Heart left ventricle (tissue), 16 donors: Measurements from ENCODE around the gene GNAT1. TPM values are rescaled to one million over a fixed set of nuclear protein-coding genes. Genes with fewer than 3 reads are reported as not detected.
"Not testable (repeated sequence)": the region's sequence is repeated elsewhere in the genome, so short reads cannot be mapped to it uniquely, and the experiment has no call there.

Experiments used
- ATAC-seq, 4 donors: fragments of 200-7000 bp; cut with Tn5 transposase; one replicate each; pipeline ENCODE4 v1.9.1; 2020 to 2022; ENCODE audit warnings: moderate library complexity in 4 of 4, mild to moderate bottlenecking in 3 of 4, moderate number of reproducible peaks in 1 of 4
- DNase-seq, 5 donors: peaks; one replicate each; pipeline ENCODE4 v3.0.0-alpha.2; 2020
- H3K27ac ChIP-seq, 12 donors: fragments of 200-600 bp; sonication (generic) in 4 of 12; one replicate each; pipeline versions ENCODE4 v1.5.0 to v1.8.0; 2016 to 2022; ENCODE audit warnings: mild to moderate bottlenecking in 2 of 12
- H3K27me3 ChIP-seq, 9 donors: fragments of 200-600 bp; sonication (generic) in 2 of 9; one replicate each; pipeline versions ENCODE4 v1.5.1 to v1.8.0; 2016 to 2022; ENCODE audit warnings: mild to moderate bottlenecking in 3 of 9
- H3K36me3 ChIP-seq, 9 donors: fragments of 200-600 bp; sonication (generic) in 2 of 9; one replicate each; pipeline versions ENCODE4 v1.5.0 to v1.8.0; 2018 to 2022; ENCODE audit warnings: mild to moderate bottlenecking in 2 of 9
- H3K4me1 ChIP-seq, 12 donors: fragments of 200-600 bp; sonication (generic) in 4 of 12; one replicate each; pipeline versions ENCODE4 v1.5.0 to v1.8.0; 2016 to 2022; ENCODE audit warnings: mild to moderate bottlenecking in 3 of 12
- H3K4me3 ChIP-seq, 12 donors: fragments of 200-600 bp; sonication (generic) in 4 of 12; one replicate each; pipeline versions ENCODE4 v1.5.0 to v1.8.0; 2017 to 2022; ENCODE audit warnings: mild to moderate bottlenecking in 9 of 12, moderate library complexity in 4 of 12
- H3K9me3 ChIP-seq, 12 donors: fragments of 200-600 bp; sonication (generic) in 4 of 12; one replicate each; pipeline versions ENCODE4 v1.5.0 to v1.8.0; 2016 to 2022; ENCODE audit warnings: mild to moderate bottlenecking in 1 of 12
- POLR2A ChIP-seq, 2 donors: fragments of 450-650 bp; IDR thresholded peaks; one replicate each; pipeline ENCODE4 v1.6.1; 2017; ENCODE audit warnings: antibody characterized with exemption in 2 of 2, mild to moderate bottlenecking in 2 of 2, moderate library complexity in 2 of 2
- WGBS, 4 donors: extraction: QIAGEN DNeasy Blood & Tissue Kit in 2 of 4; methylation state at CpG; one replicate each; pipeline versions ENCODE4 v1.1.5 to v1.1.7; 2013 to 2018; 5-methylcytosine and 5-hydroxymethylcytosine counted together
- intact Hi-C, 10 donors: fragments of 100-400 bp; cut with DNase I; formaldehyde crosslinking; loops; one replicate each; pipeline versions ENCODE4 v1.11.1 to v1.14.2; 2022
- polyA plus RNA-seq, 2 donors: library from polyadenylated mRNA; stranded (reverse); fragments of 200-250 nt; gene quantifications; one replicate each; pipeline ENCODE4 v1.2.3, GENCODE V29; 2013
- total RNA-seq, 9 donors: library from RNA; depleted of rRNA in 2 of 9; stranded (reverse); fragments of >200 nt in 2 of 9; fragmentation: NEBNext Ultra II Directional in 3 of 9; extraction: Animal tissue kit (Norgen Biotek cat#: 25700) in 3 of 9; gene quantifications; one replicate each; pipeline versions ENCODE4 v1.1.0 to v1.2.4, GENCODE V29; 2016 to 2023
- TF ChIP-seq, protein P1 (sequence below), 12 donors: fragments of 200-600 bp; sonication (generic) in 4 of 12; IDR thresholded peaks; one replicate each; pipeline versions ENCODE4 v1.5.0 to v1.8.0; 2018 to 2022; ENCODE audit warnings: antibody characterized with exemption in 12 of 12, mild to moderate bottlenecking in 5 of 12
- donor health status: ischemic (EF 13 %, LVEDD 7.1; RV severe dilation, severe dysfunction).
- donor health status: healthy with polysubstance abuse.
- donor health status: DM: no; HTN: yes; CAD: no.
- donor health status: DM: no; HTN: no; CAD: no.
- donor health status: ischemic (EF 25% LVEDD 6.9; RV normal size, moderate dysfunction).
- donor health status: ischemic (EF 25% LVEDD 5.7; RV mildly dilated, moderate dysfunction).
- donor health status: healthy.
- donor health status: DM: yes; HTN: yes; CAD: no.
- donor health status: ischemic (EF 35%, LVEDD 5.7; RV mildly dilated, moderate dysfunction).
- donor health status: nonischemic (EF 11% LVEDD 7.7; RV severe dilation, severe dysfunction).
- donor health status: DM: yes; HTN: yes; CAD: no.
- donor health status: PGD.
- donor health status: ischemic (EF 29% LVEDD 5.4; RV normal size, mild dysfunction).
- donor health status: nonischemic (EF 23%, LVEDD 6.1; RV moderate dilation, normal function).

The GNAT1 gene
- total and polyA plus RNA-seq, 11 donors: 0.40 TPM; not detected in 10

DNA sequence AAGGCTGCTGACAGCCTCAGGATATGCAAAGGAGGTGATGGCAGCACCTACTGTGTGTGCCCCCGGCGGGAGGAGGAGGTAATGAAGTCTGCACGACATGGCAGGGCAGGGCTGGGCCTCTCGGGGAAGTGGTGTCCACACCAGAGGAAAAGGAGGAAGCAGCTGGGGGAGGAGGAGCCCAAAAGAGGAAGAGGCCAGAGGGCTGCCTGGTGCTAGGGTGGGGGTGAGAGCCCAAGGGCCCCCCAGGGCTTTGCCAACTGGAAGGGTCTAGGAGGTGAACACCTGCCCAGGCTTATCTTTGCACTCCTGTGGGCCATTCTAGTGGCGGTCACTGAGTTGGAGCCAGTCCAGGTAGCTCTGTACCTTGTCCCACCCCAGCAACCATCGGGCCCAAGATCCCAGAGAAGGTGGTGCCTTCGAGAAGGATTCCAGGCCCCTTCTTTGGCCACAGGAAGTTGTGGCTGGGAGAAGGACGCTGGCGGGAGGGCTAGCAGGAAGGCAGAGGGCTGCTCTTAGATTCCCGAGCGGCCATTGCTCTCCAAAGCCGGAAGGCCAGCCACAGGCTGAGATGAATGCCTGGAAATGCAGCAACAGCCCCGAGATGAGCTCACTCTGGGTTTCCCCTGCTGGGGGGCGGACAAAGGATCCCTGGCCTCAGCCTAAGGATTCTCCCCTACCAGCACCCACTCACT is 51.6 kb downstream of the GNAT1 start:
- 29 to 33% (median 31%) methylated on average over 13 to 14 of the region's 14 CpGs for WGBS, 4 donors
- peak; percentile 18 to 59 (median 36) for ATAC-seq
- H3K4me3 ChIP-seq: peak overlapping the region in 9 of 12 donors; percentile 1 to 39 (median 20)

DNA sequence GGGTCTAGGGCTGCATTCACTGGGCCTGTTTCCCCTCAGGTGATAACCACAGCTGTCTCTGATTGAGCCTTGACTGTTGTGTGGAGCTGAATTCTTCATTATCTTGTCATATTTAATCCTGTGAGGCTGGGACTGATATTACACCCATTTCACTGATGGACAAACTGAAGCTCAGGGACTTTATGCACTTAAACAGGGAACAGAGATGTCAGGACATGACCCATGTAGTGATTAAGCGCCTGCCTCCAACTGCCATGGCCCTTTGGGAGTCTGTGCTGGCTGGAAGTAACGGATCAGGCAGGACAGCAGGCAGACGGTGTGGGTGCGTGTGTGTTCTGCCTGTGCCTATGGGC is 52.1 kb downstream of the GNAT1 start:
- no peak for ATAC-seq
- H3K4me1 ChIP-seq: peaks cover 36 to 100% (median 96%) of the 10 kb centered on the region in 12 donors
- peak overlapping the region in 9 of 12 donors; percentile 1 to 39 (median 17) for H3K4me3 ChIP-seq
- H3K27me3 ChIP-seq: no peaks in the 10 kb centered on the region
- H3K27ac ChIP-seq: peak overlapping the region; percentile 85 to 99 (median 94)
- TF ChIP-seq, protein P1, sequence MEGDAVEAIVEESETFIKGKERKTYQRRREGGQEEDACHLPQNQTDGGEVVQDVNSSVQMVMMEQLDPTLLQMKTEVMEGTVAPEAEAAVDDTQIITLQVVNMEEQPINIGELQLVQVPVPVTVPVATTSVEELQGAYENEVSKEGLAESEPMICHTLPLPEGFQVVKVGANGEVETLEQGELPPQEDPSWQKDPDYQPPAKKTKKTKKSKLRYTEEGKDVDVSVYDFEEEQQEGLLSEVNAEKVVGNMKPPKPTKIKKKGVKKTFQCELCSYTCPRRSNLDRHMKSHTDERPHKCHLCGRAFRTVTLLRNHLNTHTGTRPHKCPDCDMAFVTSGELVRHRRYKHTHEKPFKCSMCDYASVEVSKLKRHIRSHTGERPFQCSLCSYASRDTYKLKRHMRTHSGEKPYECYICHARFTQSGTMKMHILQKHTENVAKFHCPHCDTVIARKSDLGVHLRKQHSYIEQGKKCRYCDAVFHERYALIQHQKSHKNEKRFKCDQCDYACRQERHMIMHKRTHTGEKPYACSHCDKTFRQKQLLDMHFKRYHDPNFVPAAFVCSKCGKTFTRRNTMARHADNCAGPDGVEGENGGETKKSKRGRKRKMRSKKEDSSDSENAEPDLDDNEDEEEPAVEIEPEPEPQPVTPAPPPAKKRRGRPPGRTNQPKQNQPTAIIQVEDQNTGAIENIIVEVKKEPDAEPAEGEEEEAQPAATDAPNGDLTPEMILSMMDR (IDR thresholded peaks at IDR 0.05): no peak
- TF ChIP-seq POLR2A (IDR thresholded peaks at IDR 0.05): no peak
- H3K9me3 ChIP-seq: no peaks in the 10 kb centered on the region
- WGBS, 4 donors: 49 to 61% (median 59%) methylated on average over 4 of the region's 4 CpGs
- H3K36me3 ChIP-seq: peaks cover 0 to 59% (median 6%) of the 10 kb centered on the region in 9 donors
- intact Hi-C loops: loop anchor here in 1 of 10 donors (2.0 kb wide), 1 partner anchor 13 kb away; no protein-coding TSS in a partner anchor
- peak in 1 of 5 donors; percentile 35 for DNase-seq

More for the DNA sequence above, 51.6 kb downstream of the GNAT1 start:
- TF ChIP-seq, protein P1 (IDR thresholded peaks at IDR 0.05): no peak
- TF ChIP-seq POLR2A (IDR thresholded peaks at IDR 0.05): peak in 1 of 2 donors; percentile 7
- Histone ChIP-seq H3K4me1 (peaks cover 36 to 100% (median 96%) of the 10 kb centered on the region in 12 donors), H3K27me3 (no peaks in the 10 kb centered on the region), H3K9me3 (no peaks in the 10 kb centered on the region), H3K36me3 (peaks cover 0 to 55% (median 6%) of the 10 kb centered on the region in 9 donors), H3K27ac (peak overlapping the region; percentile 85 to 99 (median 94))
- DNase-seq: peak; percentile 82 to 86 (median 85)
- intact Hi-C loops: loop anchor here in 1 of 10 donors (2.0 kb wide), 1 partner anchor 14 kb away; no protein-coding TSS in a partner anchor

DNA sequence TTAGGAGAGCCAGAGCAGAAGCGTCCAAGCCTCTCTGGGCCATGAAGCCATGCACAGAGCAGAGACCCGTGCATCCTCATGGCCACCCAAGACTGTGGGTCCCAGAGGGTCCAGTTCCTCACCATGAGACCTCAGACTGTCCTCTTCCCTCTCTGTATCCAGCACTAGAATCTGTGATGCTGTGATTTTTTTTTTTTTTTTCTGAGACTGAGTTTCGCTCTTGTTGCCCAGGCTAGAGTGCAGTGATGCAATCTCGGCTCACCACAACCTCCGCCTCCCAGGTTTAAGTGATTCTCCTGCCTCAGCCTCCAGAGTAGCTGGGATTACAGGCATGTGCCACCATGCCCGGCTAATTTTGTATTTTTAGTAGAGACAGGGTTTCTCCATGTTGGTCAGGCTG is 53.4 kb downstream of the GNAT1 start:
- H3K4me3 ChIP-seq: peak overlapping the region in 3 of 12 donors; percentile 5 to 38 (median 32)
- WGBS, 4 donors: 61 to 74% (median 69%) methylated on average over 6 of the region's 6 CpGs

DNA sequence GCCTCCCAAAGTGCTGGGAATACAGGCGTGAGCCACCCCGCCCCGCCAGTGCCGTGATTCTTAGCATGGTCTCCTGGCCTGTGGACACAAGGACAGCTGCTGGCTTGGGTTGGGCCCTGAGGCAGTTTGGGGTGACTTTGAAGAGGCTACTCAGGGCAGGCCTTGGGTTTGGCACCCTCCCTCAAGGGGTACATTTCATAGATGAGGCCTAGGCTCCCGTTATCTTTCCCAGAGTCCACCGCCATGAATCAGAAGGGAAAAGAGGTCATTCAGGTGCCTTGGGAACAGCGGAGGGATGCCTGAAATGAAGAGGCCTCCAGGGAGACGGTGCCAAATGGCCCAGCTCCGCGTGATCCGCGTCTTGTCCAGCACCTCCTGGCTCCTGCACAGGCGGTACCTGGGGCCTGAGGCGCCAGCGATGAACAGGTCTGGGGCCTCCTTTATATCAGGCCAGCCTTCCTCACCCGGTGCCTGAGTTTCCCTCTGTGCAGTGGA is 53.9 kb downstream of the GNAT1 start:
- no peak for DNase-seq

More for the DNA sequence above, 53.4 kb downstream of the GNAT1 start:
- H3K27ac ChIP-seq: peak overlapping the region; percentile 85 to 99 (median 94)
- DNase-seq, H3K9me3 ChIP-seq, intact Hi-C loops, H3K27me3 ChIP-seq, ATAC-seq: not testable (repeated sequence)
- H3K36me3 ChIP-seq: peaks cover 0 to 55% (median 4%) of the 10 kb centered on the region in 9 donors
- H3K4me1 ChIP-seq: peaks cover 34 to 100% (median 96%) of the 10 kb centered on the region in 12 donors

More for the DNA sequence above, 53.9 kb downstream of the GNAT1 start:
- H3K27ac ChIP-seq: peak overlapping the region; percentile 85 to 99 (median 94)
- H3K27me3 ChIP-seq: no peaks in the 10 kb centered on the region
- H3K4me3 ChIP-seq: peak overlapping the region in 11 of 12 donors; percentile 6 to 58 (median 49)
- intact Hi-C loops: no loop called here
- WGBS, 4 donors: 48 to 60% (median 55%) methylated on average over 16 of the region's 16 CpGs
- ATAC-seq: no peak
- no peaks in the 10 kb centered on the region for H3K9me3 ChIP-seq
- peaks cover 34 to 100% (median 96%) of the 10 kb centered on the region in 12 donors for H3K4me1 ChIP-seq
- peaks cover 0 to 54% (median 4%) of the 10 kb centered on the region in 9 donors for H3K36me3 ChIP-seq
- TF ChIP-seq, protein P1 (IDR thresholded peaks at IDR 0.05): no peak
- no peak for TF ChIP-seq POLR2A (IDR thresholded peaks at IDR 0.05)
